GM13977 (cell line): Measurements from ENCODE around the gene MED25.

ENCODE experiments used
- DNase-seq: peaks from one replicate; pipeline ENCODE4 v3.0.0; 2012; ENCODE audit warnings: low spot score
- CTCF ChIP-seq: IDR thresholded peaks from 2 replicates; pipeline ENCODE4 v1.5.1; 2012; ENCODE audit warnings: mild to moderate bottlenecking, control low read depth; ENCODE audit not compliant: insufficient read depth; ENCODE audit errors: extremely low read depth, missing control alignments
- in situ Hi-C: fragments of 300-500 bp; cut with MboI; formaldehyde crosslinking; loops from one replicate; pipeline ENCODE4 v1.12.0; 2022; ENCODE audit warnings: low sequenced_read_pairs, low pct_unique_long_range_greater_than_20kb, mixed read lengths, inconsistent platforms; ENCODE audit not compliant: unreplicated experiment

MED25 gene

GRCh38 chr19:49823472-49823871 is 5.4 kb downstream of the MED25 start:
- no peak for DNase-seq
- in situ Hi-C loops: no loop called here
- TF ChIP-seq CTCF: no peak

DNA sequence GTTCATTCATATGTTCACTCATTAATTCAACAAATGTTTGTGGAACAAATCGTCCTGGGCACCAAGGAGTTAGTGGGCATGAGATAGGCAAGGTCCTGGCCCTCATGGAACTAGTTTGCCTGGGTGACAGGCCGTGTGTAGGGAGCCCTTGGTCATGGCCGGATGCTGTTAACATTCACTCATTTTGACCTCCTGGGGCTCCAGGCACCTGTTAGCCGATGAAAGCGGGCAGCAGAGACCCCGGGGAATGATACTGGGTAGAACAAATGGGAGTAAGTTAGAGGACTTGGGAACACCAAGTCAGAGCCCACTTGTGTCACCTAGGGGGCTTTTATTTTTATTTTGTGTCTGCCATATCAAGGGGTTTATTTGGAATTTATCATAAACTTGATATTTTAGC is 6.6 kb downstream of the MED25 start:
- TF ChIP-seq CTCF: no peak
- no peak for DNase-seq
- in situ Hi-C loops: no loop called here

GRCh38 chr19:49827034-49827433 is 8.9 kb downstream of the MED25 start:
- TF ChIP-seq CTCF: no peak
- in situ Hi-C loops: no loop called here
- DNase-seq: no peak

DNA sequence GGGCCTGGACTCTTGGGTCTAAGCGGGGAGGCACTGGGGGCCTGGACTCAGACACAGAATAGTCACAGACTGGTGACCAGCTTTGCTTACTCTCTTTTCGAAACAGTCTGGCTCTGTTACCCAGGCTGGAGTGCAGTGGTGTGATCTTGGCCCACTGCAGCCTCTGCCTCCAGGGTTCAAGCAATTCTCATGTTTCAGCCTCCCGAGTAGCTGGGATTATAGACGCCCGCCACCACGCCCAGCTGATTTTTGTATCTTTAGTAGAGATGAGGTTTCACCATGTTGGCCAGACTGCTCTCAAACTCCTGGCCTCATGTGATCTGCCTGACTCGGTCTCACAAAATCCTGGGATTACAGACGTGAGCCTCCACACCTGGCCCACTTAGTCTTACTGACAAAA is 11.1 kb downstream of the MED25 start:
- TF ChIP-seq CTCF: no peak
- no peak for DNase-seq
- in situ Hi-C loops: no loop called here

GRCh38 chr19:49829721-49830120 is 11.6 kb downstream of the MED25 start:
- in situ Hi-C loops: no loop called here
- DNase-seq: no peak
- no peak for TF ChIP-seq CTCF

DNA sequence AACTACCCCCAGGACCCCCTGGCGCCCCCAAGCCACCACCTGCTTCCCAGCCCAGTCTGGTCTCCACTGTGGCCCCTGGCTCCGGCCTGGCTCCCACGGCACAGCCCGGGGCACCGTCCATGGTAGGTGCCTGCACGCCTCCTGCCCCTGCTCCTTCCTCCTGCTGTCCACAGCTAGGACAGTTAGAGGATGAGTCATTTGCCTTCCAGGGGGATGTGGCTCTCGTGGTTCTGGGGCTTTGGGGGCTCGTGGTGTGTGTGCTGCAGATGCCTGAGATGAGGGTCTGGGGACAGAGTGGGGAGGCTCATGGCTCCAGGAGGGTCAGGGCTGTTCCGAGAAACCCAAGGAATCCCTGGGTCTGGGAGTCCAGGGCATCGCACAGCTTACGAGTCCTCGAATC is 12.7 kb downstream of the MED25 start:
- TF ChIP-seq CTCF: no peak

DNA sequence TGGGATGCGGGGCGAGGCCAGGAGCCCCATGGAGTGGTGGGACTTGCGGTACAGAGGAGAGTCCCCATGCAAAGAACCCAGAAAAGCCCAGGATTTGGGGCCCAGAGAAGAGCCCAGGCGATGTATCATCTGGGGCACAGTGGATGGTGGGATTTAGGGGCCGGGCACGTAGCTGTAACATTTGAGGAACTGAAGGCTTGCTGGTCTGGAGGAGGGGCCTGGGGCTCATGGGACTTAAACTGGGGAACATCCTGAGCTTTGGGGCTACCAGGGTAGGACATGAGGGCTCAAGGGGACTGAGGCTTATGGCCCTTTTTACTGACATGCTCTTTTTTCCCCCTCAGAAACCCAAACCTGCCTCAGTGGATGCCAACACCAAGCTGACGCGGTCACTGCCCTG is 13.5 kb downstream of the MED25 start:
- in situ Hi-C loops: no loop called here
- DNase-seq: no peak
- no peak for TF ChIP-seq CTCF

More for the DNA sequence above, 12.7 kb downstream of the MED25 start:
- no peak for DNase-seq
- in situ Hi-C loops: no loop called here
